ENCODE data around the gene AOX1. TPM values are rescaled to one million over a fixed set of nuclear protein-coding genes. Genes with fewer than 3 reads are reported as not detected.

Gene AOX1
- total RNA-seq, 1 experiment from 2014 or later, result 0.45 TPM

DNA sequence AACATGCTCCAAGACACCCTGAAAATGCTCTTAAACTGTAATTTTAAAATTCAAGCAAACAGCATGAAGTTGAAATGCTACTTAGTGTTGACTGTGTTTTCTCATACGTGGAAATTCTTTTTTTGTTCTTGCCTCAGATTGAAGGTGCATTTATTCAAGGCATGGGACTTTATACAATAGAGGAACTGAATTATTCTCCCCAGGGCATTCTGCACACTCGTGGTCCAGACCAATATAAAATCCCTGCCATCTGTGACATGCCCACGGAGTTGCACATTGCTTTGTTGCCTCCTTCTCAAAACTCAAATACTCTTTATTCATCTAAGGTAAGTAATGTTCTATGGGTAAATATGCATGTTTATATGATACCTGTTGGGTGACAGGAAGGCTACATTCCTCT lies 82.7 kb downstream of the AOX1 start:
- no peak for DNase-seq
- Mint-ChIP-seq H3K36me3 (ENCODE audit: insufficient read depth, unreplicated experiment) (no peaks in the 10 kb centered on the region), H3K27me3 (ENCODE audit: unreplicated experiment) (peaks cover 10% of the 10 kb centered on the region), H3K27ac (ENCODE audit: unreplicated experiment) (no peak overlapping the region), H3K9me3 (ENCODE audit: low read depth, unreplicated experiment) (peaks cover 3% of the 10 kb centered on the region), H3K4me1 (ENCODE audit: low read depth, unreplicated experiment) (peaks cover 8% of the 10 kb centered on the region), H3K4me3 (ENCODE audit: low read depth, unreplicated experiment) (no peak overlapping the region)
- TF ChIP-seq, protein P1, sequence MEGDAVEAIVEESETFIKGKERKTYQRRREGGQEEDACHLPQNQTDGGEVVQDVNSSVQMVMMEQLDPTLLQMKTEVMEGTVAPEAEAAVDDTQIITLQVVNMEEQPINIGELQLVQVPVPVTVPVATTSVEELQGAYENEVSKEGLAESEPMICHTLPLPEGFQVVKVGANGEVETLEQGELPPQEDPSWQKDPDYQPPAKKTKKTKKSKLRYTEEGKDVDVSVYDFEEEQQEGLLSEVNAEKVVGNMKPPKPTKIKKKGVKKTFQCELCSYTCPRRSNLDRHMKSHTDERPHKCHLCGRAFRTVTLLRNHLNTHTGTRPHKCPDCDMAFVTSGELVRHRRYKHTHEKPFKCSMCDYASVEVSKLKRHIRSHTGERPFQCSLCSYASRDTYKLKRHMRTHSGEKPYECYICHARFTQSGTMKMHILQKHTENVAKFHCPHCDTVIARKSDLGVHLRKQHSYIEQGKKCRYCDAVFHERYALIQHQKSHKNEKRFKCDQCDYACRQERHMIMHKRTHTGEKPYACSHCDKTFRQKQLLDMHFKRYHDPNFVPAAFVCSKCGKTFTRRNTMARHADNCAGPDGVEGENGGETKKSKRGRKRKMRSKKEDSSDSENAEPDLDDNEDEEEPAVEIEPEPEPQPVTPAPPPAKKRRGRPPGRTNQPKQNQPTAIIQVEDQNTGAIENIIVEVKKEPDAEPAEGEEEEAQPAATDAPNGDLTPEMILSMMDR (IDR thresholded peaks at IDR 0.05; ENCODE audit: unreplicated experiment), result no peak
- intact Hi-C loops (cut with micrococcal nuclease; ENCODE audit: unreplicated experiment), result no loop called here
- CTCF ChIA-PET, result no interaction called here
- no TSS peak for BruUV-seq (replicated peaks)

DNA sequence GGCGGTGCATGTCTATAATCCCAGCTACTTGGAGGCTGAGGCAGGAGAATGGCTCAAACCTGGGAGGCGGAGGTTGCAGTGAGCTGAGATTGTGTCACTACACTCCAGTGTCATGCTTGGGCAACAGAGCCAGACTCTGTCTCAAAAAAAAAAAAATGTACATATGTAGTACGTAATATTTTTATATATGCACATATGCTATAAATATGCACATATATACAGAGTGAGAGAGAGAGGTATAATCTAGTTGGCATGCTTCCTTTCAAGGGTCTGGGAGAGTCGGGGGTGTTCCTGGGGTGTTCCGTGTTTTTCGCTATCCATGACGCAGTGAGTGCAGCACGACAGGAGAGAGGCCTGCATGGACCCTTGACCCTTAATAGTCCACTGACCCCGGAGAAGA lies 83.5 kb downstream of the AOX1 start:
- TF ChIP-seq, protein P1 (IDR thresholded peaks at IDR 0.05; ENCODE audit: unreplicated experiment), result no peak
- peaks cover 18% of the 10 kb centered on the region for H3K27me3 Mint-ChIP-seq (ENCODE audit: unreplicated experiment)
- no peak for DNase-seq
- peaks cover 8% of the 10 kb centered on the region for H3K4me1 Mint-ChIP-seq (ENCODE audit: low read depth, unreplicated experiment)
- no TSS peak for BruUV-seq (replicated peaks)
- H3K27ac Mint-ChIP-seq (ENCODE audit: unreplicated experiment), result no peak overlapping the region
- no peaks in the 10 kb centered on the region for H3K36me3 Mint-ChIP-seq (ENCODE audit: insufficient read depth, unreplicated experiment)
- intact Hi-C loops (cut with micrococcal nuclease; ENCODE audit: unreplicated experiment), result no loop called here
- no peak overlapping the region for H3K4me3 Mint-ChIP-seq (ENCODE audit: low read depth, unreplicated experiment)
- CTCF ChIA-PET, result no interaction called here
- H3K9me3 Mint-ChIP-seq (ENCODE audit: low read depth, unreplicated experiment), result peaks cover 3% of the 10 kb centered on the region

DNA sequence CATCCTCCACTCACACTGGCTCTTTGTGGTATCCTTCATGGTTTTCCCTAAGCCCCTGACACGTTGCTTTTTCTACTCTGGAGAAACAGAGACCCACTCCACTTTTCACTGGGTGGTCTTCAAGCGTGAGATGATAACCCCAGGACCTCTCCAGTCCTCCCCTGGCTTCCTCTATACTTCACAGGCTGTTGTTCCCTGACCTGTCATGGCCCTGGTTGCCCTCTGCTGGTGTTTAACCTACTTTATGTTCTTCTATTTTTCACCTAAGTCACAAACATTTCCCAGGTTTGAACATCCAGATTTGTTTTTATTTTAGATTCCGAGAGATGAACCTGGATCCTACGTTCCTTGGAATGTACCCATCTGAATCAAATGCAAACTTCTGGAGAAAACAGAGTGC lies 84.5 kb downstream of the AOX1 start:
- H3K27me3 Mint-ChIP-seq (ENCODE audit: unreplicated experiment), result peaks cover 20% of the 10 kb centered on the region
- TF ChIP-seq, protein P1 (IDR thresholded peaks at IDR 0.05; ENCODE audit: unreplicated experiment), result no peak
- CTCF ChIA-PET, result no interaction called here
- peaks cover 8% of the 10 kb centered on the region for H3K4me1 Mint-ChIP-seq (ENCODE audit: low read depth, unreplicated experiment)
- no peak overlapping the region for H3K27ac Mint-ChIP-seq (ENCODE audit: unreplicated experiment)
- no peak overlapping the region for H3K4me3 Mint-ChIP-seq (ENCODE audit: low read depth, unreplicated experiment)
- peaks cover 3% of the 10 kb centered on the region for H3K9me3 Mint-ChIP-seq (ENCODE audit: low read depth, unreplicated experiment)
- intact Hi-C loops (cut with micrococcal nuclease; ENCODE audit: unreplicated experiment), result no loop called here
- DNase-seq, result no peak
- no peaks in the 10 kb centered on the region for H3K36me3 Mint-ChIP-seq (ENCODE audit: insufficient read depth, unreplicated experiment)
- BruUV-seq (replicated peaks), result no TSS peak

DNA sequence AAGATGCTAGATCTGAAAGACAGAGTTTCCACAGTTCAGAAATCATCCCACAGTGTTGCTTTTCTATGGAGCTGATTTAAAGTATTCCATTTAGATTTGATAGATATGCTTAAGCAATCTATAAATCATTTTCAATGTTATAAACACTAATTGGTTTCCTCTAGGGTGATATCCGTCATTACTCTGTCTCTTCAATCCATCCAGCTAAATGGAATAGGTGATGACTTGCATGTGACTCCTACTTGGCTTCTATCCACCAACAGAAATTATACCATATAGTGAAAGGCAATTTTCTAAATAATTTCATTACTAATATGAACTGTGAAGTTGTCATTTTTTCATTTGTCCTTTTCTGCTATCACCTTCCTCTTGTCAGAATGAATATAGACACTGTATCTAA lies 84.9 kb downstream of the AOX1 start:
- Mint-ChIP-seq H3K36me3 (ENCODE audit: insufficient read depth, unreplicated experiment) (no peaks in the 10 kb centered on the region), H3K27ac (ENCODE audit: unreplicated experiment) (no peak overlapping the region), H3K4me3 (ENCODE audit: low read depth, unreplicated experiment) (no peak overlapping the region), H3K9me3 (ENCODE audit: low read depth, unreplicated experiment) (peaks cover 3% of the 10 kb centered on the region), H3K4me1 (ENCODE audit: low read depth, unreplicated experiment) (peaks cover 8% of the 10 kb centered on the region), H3K27me3 (ENCODE audit: unreplicated experiment) (peaks cover 20% of the 10 kb centered on the region)
- TF ChIP-seq, protein P1 (IDR thresholded peaks at IDR 0.05; ENCODE audit: unreplicated experiment), result no peak
- BruUV-seq (replicated peaks), result no TSS peak
- intact Hi-C loops (cut with micrococcal nuclease; ENCODE audit: unreplicated experiment), result no loop called here
- CTCF ChIA-PET, result no interaction called here
- DNase-seq, result no peak

DNA sequence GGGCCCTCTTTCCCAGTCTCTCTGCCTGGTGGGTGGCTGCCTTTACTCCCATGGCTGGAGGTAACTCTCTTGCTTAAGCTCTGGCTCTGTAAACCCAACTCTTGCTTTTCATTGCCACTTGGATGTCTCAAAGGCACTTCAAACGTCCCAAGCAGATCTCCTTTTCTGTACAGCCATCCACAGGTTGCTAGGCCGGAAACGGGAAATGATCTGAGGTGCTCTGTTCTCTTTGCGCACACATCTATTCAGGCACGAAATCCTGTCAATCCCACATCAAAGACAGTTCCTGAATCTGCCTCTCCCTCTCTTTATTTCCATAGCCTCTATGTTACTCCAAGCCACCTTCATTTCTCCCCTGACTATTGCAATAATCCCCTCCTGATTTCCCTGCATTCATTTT lies 87.4 kb downstream of the AOX1 start:
- TF ChIP-seq, protein P1 (IDR thresholded peaks at IDR 0.05; ENCODE audit: unreplicated experiment), result no peak
- BruUV-seq (replicated peaks), result no TSS peak
- no peak for DNase-seq
- no peak overlapping the region for H3K4me3 Mint-ChIP-seq (ENCODE audit: low read depth, unreplicated experiment)
- H3K4me1 Mint-ChIP-seq (ENCODE audit: low read depth, unreplicated experiment), result no peaks in the 10 kb centered on the region
- H3K36me3 Mint-ChIP-seq (ENCODE audit: insufficient read depth, unreplicated experiment), result no peaks in the 10 kb centered on the region
- H3K27ac Mint-ChIP-seq (ENCODE audit: unreplicated experiment), result no peak overlapping the region
- H3K9me3 Mint-ChIP-seq (ENCODE audit: low read depth, unreplicated experiment), result no peaks in the 10 kb centered on the region
- intact Hi-C loops (cut with micrococcal nuclease; ENCODE audit: unreplicated experiment), result no loop called here
- CTCF ChIA-PET, result no interaction called here
- peaks cover 35% of the 10 kb centered on the region for H3K27me3 Mint-ChIP-seq (ENCODE audit: unreplicated experiment)
